Panc1 (cell line): ENCODE data around the gene GOLGA6L7. TPM values are rescaled to one million over a fixed set of nuclear protein-coding genes. Genes with fewer than 3 reads are reported as not detected.
"Not testable (repeated sequence)": the region's sequence is repeated elsewhere in the genome, so short reads cannot be mapped to it uniquely, and the experiment has no call there.

Experiments used
- ATAC-seq: fragments of 200-7000 bp; cut with Tn5 transposase; 2 replicates; pipeline ENCODE4 v1.9.1; 2020; ENCODE audit warnings: mild to moderate bottlenecking, moderate library complexity
- BruUV-seq: library from RNA; stranded (reverse); fragments of 400-500 nt; replicated peaks from 2 replicates; lab custom pipeline; 2021; lab: Mats Ljungman, UMichigan
- CTCF ChIA-PET: fragments of 300-600 bp; sonication (Branson Sonifier 250); formaldehyde crosslinking; loops from one replicate; lab custom pipeline; 2022; ENCODE audit warnings: antibody characterized with exemption; lab: Charles Lee
- POLR2A ChIA-PET: fragments of 300-600 bp; sonication (Branson Sonifier 250); formaldehyde crosslinking; loops from one replicate; lab custom pipeline; 2022; ENCODE audit warnings: antibody characterized with exemption; lab: Charles Lee
- DNase-seq: peaks from one replicate; pipeline ENCODE4 v3.0.0-alpha.2; 2010; ENCODE audit warnings: low read depth, low spot score
- H3K27ac ChIP-seq: 2 replicates; pipeline ENCODE4 v1.5.1; 2011; ENCODE audit warnings: mild to moderate bottlenecking, low read length, inconsistent platforms
- H3K27me3 ChIP-seq: fragments of 200-500 bp; sonication (Bioruptor generic); 2 replicates; pipeline ENCODE4 v1.6.0; 2014; ENCODE audit warnings: low read length, inconsistent platforms; ENCODE audit not compliant: control insufficient read depth, insufficient read depth
- H3K36me3 ChIP-seq: fragments of 200-500 bp; sonication (Bioruptor generic); 2 replicates; pipeline ENCODE4 v1.5.1; 2014; ENCODE audit warnings: inconsistent platforms, mild to moderate bottlenecking, low read length, moderate library complexity; ENCODE audit not compliant: control insufficient read depth, insufficient read depth
- H3K4me1 ChIP-seq: 2 replicates; pipeline ENCODE4 v1.5.1; 2011; ENCODE audit warnings: inconsistent platforms, mild to moderate bottlenecking, low read length, moderate library complexity; ENCODE audit not compliant: control insufficient read depth, insufficient read depth
- H3K4me3 ChIP-seq, 2 experiments: 2 replicates each; pipeline ENCODE4 v1.5.1; 2011 to 2012; ENCODE audit warnings: low read depth in 2 of 2, low read length in 2 of 2, mild to moderate bottlenecking in 2 of 2, inconsistent platforms in 1 of 2, moderate library complexity in 1 of 2
- H3K9me3 ChIP-seq: fragments of 200-500 bp; sonication (Bioruptor generic); 2 replicates; pipeline ENCODE4 v1.5.1; 2014; ENCODE audit warnings: low read depth, mild to moderate bottlenecking, inconsistent platforms, low read length, moderate library complexity; ENCODE audit not compliant: control insufficient read depth, insufficient read depth
- POLR2AphosphoS5 ChIP-seq: IDR thresholded peaks from 2 replicates; pipeline ENCODE4 v1.6.1; 2012; ENCODE audit warnings: mild to moderate bottlenecking, low read depth, low read length, moderate library complexity
- SIN3A ChIP-seq: IDR thresholded peaks from 2 replicates; pipeline ENCODE4 v1.6.1; 2012; ENCODE audit warnings: low read depth, mild to moderate bottlenecking, low read length, moderate library complexity, borderline replicate concordance; ENCODE audit not compliant: insufficient read depth
- TCF7L2 ChIP-seq: IDR thresholded peaks from 2 replicates; pipeline ENCODE4 v1.6.1; 2011; ENCODE audit warnings: mild to moderate bottlenecking, low read depth, low read length, inconsistent platforms
- in situ Hi-C: cut with HindIII; loops from 2 replicates; pipeline ENCODE4 v1.10.0; 2016; ENCODE audit warnings: low sequenced_read_pairs, low pct_unique_long_range_greater_than_20kb
- intact Hi-C: fragments of 100-400 bp; cut with micrococcal nuclease; formaldehyde crosslinking; loops from one replicate; pipeline ENCODE4 v1.10.0; 2022; ENCODE audit not compliant: unreplicated experiment
- total RNA-seq: library from RNA; stranded (reverse); gene quantifications from one replicate; pipeline ENCODE4 v1.2.1, GENCODE V29; 2021; ENCODE audit not compliant: unreplicated experiment
- TF ChIP-seq, protein P1 (sequence below), 2 experiments: IDR thresholded peaks; 2 replicates each; pipeline ENCODE4 v1.6.1; 2011 to 2012; ENCODE audit warnings: low read depth in 2 of 2, control low read depth in 1 of 2, low read length in 1 of 2, mild to moderate bottlenecking in 1 of 2, moderate library complexity in 1 of 2; ENCODE audit not compliant: insufficient read depth in 1 of 2
- TF ChIP-seq, protein P2 (sequence below): fragments of 450-650 bp; IDR thresholded peaks from 2 replicates; pipeline ENCODE4 v1.5.1; 2017; ENCODE audit warnings: mild to moderate bottlenecking

Gene GOLGA6L7
- total RNA-seq, 1 experiment from 2014 or later: not detected

DNA sequence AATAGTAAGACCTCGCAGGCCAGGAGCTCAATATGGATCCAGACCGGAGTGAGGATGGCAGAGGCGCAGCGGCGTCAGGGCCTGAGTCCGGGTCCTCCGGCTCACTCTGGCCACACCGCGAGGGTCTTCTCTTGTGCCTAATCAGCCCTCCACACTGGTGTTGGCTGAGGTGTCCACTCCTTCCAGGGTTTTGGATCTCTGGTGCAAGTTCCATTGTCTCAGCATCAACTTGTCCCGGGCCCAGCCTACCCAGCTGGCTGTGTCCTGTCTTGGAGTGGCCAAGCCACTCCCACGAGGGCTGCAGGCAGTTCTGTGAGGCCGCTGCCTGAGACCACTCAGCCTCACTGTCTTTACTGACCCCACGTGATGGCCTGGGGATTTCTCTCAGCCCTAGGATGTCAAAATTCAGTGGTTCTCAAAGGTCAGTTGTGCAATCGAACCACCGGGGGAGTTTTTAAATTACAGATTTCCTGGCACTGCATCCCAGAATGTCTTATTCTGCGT is 12.6 kb upstream of the GOLGA6L7 start:
- in situ Hi-C loops (no loop called here), intact Hi-C loops (no loop called here)
- no peaks in the 10 kb centered on the region for H3K9me3 ChIP-seq
- H3K4me3 ChIP-seq: no peak overlapping the region
- DNase-seq (no peak), ATAC-seq (no peak)
- H3K36me3 ChIP-seq: no peaks in the 10 kb centered on the region
- CTCF ChIA-PET: no interaction called here
- no TSS peak for BruUV-seq
- H3K27ac ChIP-seq: no peak overlapping the region
- no peaks in the 10 kb centered on the region for H3K27me3 ChIP-seq
- no peaks in the 10 kb centered on the region for H3K4me1 ChIP-seq
- POLR2A ChIA-PET: no interaction called here
- no peak for TF ChIP-seq TCF7L2
- TF ChIP-seq, protein P1, sequence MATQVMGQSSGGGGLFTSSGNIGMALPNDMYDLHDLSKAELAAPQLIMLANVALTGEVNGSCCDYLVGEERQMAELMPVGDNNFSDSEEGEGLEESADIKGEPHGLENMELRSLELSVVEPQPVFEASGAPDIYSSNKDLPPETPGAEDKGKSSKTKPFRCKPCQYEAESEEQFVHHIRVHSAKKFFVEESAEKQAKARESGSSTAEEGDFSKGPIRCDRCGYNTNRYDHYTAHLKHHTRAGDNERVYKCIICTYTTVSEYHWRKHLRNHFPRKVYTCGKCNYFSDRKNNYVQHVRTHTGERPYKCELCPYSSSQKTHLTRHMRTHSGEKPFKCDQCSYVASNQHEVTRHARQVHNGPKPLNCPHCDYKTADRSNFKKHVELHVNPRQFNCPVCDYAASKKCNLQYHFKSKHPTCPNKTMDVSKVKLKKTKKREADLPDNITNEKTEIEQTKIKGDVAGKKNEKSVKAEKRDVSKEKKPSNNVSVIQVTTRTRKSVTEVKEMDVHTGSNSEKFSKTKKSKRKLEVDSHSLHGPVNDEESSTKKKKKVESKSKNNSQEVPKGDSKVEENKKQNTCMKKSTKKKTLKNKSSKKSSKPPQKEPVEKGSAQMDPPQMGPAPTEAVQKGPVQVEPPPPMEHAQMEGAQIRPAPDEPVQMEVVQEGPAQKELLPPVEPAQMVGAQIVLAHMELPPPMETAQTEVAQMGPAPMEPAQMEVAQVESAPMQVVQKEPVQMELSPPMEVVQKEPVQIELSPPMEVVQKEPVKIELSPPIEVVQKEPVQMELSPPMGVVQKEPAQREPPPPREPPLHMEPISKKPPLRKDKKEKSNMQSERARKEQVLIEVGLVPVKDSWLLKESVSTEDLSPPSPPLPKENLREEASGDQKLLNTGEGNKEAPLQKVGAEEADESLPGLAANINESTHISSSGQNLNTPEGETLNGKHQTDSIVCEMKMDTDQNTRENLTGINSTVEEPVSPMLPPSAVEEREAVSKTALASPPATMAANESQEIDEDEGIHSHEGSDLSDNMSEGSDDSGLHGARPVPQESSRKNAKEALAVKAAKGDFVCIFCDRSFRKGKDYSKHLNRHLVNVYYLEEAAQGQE (IDR thresholded peaks at IDR 0.05; ENCODE audit: insufficient read depth in 1 of 2, low read depth in 2 of 2, low read length in 1 of 2): no peak
- TF ChIP-seq POLR2AphosphoS5: no peak
- TF ChIP-seq SIN3A: no peak
- TF ChIP-seq, protein P2, sequence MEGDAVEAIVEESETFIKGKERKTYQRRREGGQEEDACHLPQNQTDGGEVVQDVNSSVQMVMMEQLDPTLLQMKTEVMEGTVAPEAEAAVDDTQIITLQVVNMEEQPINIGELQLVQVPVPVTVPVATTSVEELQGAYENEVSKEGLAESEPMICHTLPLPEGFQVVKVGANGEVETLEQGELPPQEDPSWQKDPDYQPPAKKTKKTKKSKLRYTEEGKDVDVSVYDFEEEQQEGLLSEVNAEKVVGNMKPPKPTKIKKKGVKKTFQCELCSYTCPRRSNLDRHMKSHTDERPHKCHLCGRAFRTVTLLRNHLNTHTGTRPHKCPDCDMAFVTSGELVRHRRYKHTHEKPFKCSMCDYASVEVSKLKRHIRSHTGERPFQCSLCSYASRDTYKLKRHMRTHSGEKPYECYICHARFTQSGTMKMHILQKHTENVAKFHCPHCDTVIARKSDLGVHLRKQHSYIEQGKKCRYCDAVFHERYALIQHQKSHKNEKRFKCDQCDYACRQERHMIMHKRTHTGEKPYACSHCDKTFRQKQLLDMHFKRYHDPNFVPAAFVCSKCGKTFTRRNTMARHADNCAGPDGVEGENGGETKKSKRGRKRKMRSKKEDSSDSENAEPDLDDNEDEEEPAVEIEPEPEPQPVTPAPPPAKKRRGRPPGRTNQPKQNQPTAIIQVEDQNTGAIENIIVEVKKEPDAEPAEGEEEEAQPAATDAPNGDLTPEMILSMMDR: no peak

DNA sequence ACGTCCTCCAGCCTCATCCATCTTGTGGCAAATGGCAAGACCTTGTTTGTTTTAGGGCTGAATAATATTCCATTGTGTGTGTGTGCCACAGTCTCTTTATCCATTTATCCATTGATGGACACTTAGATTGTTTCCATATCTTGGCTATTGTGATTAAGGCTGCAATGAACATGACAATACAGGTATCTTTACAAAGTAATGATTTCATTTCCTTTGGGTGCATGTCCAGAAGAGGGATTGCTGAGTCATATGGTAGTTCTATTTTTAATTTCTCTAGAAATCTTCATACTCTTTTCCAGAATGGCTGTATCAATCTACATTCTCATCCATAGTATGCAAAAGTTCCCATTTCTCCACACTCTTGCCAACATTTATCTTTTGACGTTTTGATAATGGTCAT is 6.1 kb upstream of the GOLGA6L7 start:
- H3K27ac ChIP-seq, ATAC-seq, H3K36me3 ChIP-seq, CTCF ChIA-PET, H3K27me3 ChIP-seq, H3K9me3 ChIP-seq, DNase-seq, intact Hi-C loops, POLR2A ChIA-PET, H3K4me3 ChIP-seq, H3K4me1 ChIP-seq, BruUV-seq, in situ Hi-C loops: not testable (repeated sequence)

DNA sequence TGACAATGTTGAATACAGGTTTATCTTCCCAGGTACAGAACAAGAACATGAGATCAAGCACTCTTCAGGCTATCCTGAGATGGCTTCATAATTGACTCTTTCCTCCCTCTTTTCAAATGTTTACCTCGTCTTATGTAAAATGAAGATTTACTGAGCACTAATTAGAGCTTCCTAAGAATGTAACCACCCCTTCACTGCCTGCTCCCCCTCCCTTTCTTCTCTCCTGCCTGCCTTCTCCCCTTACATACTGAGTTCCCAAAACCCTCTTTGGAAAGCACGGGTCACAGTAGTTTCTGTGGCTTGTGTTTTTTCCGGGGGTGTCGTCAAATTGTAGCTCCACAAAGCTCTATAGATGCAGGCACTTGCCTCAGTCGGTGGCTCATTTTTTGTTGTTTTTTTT is 5.2 kb upstream of the GOLGA6L7 start:
- in situ Hi-C loops, H3K4me1 ChIP-seq, CTCF ChIA-PET: not testable (repeated sequence)

DNA sequence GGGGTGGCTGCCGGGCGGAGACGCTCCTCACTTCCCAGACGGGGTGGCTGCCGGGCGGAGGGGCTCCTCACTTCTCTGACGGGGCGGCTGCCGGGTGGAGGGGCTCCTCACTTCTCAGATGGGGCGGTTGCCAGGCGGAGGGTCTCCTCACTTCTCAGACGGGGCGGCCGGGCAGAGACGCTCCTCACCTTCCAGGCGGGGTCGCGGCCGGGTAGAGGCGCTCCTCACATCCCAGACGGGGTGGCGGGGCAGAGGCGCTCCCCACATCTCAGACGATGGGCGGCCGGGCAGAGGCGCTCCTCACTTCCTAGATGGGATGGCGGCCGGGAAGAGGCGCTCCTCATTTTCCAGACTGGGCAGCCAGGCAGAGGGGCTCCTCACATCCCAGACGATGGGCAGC is 1.3 kb upstream of the GOLGA6L7 start:
- DNase-seq, H3K9me3 ChIP-seq, H3K4me1 ChIP-seq, H3K36me3 ChIP-seq, ATAC-seq, in situ Hi-C loops, H3K27ac ChIP-seq, POLR2A ChIA-PET, H3K27me3 ChIP-seq, H3K4me3 ChIP-seq, CTCF ChIA-PET, intact Hi-C loops, BruUV-seq: not testable (repeated sequence)

More for the DNA sequence above, 5.2 kb upstream of the GOLGA6L7 start:
- H3K36me3 ChIP-seq, H3K9me3 ChIP-seq, H3K27me3 ChIP-seq, ATAC-seq, intact Hi-C loops, H3K4me3 ChIP-seq, BruUV-seq, H3K27ac ChIP-seq, POLR2A ChIA-PET, DNase-seq: not testable (repeated sequence)

DNA sequence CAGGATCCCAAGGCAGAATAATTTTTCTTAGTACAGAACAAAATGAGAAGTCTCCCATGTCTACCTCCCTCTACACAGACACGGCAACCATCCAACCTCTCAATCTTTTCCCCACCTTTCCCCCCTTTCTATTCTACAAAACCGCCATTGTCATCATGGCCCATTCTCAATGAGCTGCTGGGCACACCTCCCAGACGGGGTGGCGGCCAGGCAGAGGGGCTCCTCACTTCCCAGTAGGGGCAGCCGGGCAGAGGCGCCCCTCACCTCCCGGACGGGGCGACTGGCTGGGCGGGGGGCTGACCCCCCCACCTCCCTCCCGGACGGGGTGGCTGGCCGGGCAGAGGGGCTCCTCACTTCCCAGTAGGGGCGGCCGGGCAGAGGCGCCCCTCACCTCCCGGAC is 827 bp upstream of the GOLGA6L7 start:
- CTCF ChIA-PET, H3K27me3 ChIP-seq, DNase-seq, H3K9me3 ChIP-seq, intact Hi-C loops, H3K36me3 ChIP-seq, H3K4me1 ChIP-seq, in situ Hi-C loops, POLR2A ChIA-PET, H3K4me3 ChIP-seq, H3K27ac ChIP-seq, ATAC-seq, BruUV-seq: not testable (repeated sequence)
